Caki2 (cell line): Measurements from ENCODE around the gene IFT52. TPM values are rescaled to one million over a fixed set of nuclear protein-coding genes. Genes with fewer than 3 reads are reported as not detected.
"Not testable (repeated sequence)": the region's sequence is repeated elsewhere in the genome, so short reads cannot be mapped to it uniquely, and the experiment has no call there.

ENCODE experiments used
- DNase-seq: peaks from one replicate; pipeline ENCODE4 v3.0.0-alpha.2; 2015; ENCODE audit warnings: low read depth
- in situ Hi-C: cut with HindIII; loops from 2 replicates; pipeline ENCODE4 v1.10.0; 2016; ENCODE audit warnings: low sequenced_read_pairs, low pct_unique_long_range_greater_than_20kb, mixed read lengths
- total RNA-seq: library from RNA; depleted of rRNA; stranded (reverse); fragments of >200 nt; shearing (Covaris generic); gene quantifications from 2 replicates; pipeline ENCODE4 v1.2.3, GENCODE V29; 2014; ENCODE audit warnings: low replicate concordance

The IFT52 gene
- total RNA-seq, 1 experiment from 2014 or later, result 28.3 TPM

DNA sequence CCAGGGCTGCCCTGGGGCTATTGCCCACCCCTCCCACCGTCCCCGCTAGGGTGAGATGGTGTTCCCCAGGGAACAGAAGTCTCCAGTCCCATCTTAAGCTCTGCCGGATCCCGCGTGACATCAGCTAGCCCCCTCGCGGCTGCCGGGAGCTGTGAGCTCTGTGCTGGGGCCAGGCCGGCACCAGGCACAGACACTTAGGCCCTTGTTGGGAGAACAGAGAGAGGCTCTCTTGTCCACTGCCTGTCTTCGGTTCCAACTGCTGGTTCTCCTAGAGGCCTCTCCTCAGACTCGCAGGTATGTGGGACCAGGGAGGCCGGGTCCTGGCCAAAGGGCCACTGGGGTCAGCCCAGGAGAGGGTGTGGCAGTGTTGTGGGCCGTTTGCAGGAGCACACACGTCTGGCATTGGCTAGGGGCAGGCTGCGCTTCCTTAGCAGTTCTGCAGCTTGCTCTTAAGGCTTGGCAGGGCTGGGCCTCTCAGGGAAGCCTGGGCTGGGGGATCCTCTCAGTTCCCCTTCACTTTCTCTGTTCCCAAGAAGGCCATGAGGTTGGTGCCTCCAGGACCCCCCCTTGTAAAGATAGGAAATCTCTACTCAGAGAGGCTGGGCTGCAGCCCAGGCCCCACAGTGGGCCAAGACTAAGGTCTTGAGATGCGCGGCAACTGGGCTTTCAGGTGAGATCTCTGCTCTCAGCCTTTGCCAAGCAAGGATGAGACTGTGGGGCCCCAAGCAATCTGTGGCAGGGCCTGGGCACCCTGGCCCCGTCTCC lies 25.6 kb upstream of the IFT52 start:
- in situ Hi-C loops, result no loop called here

DNA sequence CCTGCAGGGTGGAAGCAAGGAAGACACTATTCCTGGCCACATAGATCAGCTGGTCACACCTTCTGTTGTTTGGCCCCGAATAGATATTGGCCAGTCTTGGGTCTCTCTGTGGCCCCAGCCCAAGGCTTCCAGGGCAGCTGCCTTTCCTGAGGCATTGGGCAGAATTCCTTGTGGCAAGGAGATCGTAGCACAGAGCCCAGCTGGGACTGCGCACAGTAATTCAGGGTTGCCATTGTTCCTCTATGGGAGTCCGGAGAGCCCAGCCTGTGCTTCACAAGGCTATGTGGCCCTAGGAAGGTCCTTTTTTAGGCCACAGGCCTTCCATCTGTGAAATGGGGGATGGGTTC lies 25.0 kb upstream of the IFT52 start:
- DNase-seq, result no peak
- in situ Hi-C loops, result no loop called here

More for the DNA sequence above, 25.6 kb upstream of the IFT52 start:
- DNase-seq, result no peak

DNA sequence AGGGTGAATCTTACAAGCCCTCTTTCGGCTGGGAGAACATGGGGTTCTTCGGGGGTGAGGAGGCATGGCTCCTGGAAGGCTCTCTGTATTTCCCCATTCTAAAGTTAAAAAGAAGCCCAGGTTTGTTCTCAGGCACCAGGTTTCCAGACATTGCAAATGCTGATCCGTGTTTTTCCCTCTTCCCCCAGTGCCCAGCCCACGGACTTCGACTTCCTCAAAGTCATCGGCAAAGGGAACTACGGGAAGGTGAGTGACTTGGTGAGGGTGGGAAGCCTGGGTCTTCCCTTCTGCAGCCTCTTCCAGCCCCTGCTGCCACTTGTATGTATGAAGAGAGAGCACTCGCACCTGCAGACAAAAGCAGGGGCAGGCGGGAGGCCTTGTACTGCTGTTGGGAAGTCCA lies 23.3 kb upstream of the IFT52 start:
- no peak for DNase-seq
- in situ Hi-C loops, result no loop called here

DNA sequence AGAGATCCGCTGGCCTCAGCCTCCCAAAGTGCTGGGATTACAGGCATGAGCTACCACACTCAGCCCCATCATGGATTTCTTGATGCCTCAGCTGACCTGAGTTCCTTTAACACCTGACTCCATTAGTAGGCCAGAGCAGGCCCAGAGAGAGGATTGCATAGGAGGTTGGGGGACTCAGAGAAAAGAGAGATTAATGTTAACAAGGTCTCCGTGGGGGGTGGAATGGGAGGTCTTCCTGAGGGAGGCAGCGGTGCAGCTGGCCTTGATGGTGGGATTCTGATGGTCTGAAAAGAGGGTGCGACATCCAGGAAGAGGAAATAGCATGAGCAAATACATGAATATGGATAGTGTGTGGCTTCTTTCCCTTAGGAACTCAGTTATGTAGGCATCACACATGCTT lies 22.0 kb upstream of the IFT52 start:
- in situ Hi-C loops, result no loop called here
- DNase-seq, result no peak

DNA sequence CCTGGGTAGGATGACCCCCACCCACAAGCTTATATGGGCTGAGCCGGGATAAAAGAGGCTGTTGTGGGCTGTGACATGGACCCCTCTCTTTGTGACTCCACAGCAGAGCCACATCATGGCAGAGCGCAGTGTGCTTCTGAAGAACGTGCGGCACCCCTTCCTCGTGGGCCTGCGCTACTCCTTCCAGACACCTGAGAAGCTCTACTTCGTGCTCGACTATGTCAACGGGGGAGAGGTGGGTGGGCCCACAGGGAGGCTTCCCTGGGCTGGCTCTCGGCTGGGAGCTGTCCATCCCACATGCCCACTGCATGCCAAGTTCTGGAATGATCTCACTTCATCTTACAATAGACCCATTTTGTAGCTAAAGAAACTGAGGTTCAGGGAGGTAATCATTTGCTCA lies 21.5 kb upstream of the IFT52 start:
- no peak for DNase-seq
- in situ Hi-C loops, result no loop called here

DNA sequence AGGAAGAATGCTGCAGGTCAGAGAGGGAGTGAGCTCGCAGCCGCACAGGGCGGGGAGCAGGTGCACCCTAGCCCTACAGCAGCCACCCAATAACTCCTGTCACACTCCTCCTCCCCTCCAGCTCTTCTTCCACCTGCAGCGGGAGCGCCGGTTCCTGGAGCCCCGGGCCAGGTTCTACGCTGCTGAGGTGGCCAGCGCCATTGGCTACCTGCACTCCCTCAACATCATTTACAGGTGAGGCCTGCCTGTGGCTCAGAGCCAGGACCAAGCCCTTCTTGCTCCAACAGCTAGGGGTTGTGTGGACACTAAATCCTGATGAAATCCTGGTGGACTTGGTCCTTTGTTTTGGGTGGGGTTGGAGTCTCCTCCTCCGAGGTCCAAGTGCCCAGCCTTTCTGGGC lies 20.2 kb upstream of the IFT52 start:
- in situ Hi-C loops, result no loop called here
- no peak for DNase-seq

DNA sequence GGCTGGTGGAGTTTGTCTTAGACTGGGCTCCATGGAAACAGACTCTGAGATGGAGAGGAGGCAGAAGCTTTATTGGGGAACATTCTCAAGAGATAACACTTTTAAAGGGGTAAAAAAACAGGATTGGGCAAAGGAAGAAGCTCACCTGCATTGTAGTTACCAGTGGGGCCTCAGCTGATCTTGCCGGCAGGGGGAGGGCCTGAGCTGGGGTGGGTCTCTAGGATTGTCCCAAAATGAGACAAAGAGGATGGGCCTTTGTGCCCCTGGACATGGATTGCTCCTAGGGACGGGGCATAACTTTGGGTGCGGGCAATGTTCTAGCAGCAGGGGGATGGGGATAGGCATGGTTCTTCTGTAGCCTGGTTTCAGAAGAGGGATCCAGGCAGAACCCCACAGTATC lies 19.4 kb upstream of the IFT52 start:
- in situ Hi-C loops, result no loop called here

DNA sequence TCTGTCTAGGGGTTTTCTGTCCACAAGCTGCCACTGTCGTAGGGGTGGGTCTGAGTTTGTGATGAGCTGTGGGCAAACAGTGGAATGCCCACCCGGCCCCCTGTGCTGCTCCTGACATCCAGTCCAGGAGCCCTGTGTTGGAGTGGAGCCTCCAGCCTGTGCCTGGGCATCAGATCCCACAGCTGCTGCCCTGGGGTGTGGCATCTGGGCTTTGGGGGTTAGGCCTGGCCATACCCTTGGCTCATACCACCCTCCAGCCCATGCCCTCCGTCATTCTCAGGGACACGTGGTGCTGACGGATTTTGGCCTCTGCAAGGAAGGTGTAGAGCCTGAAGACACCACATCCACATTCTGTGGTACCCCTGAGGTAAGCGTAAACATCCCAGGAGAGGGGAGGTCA lies 19.0 kb upstream of the IFT52 start:
- in situ Hi-C loops, result no loop called here
- DNase-seq, result no peak

More for the DNA sequence above, 19.4 kb upstream of the IFT52 start:
- DNase-seq, result no peak

DNA sequence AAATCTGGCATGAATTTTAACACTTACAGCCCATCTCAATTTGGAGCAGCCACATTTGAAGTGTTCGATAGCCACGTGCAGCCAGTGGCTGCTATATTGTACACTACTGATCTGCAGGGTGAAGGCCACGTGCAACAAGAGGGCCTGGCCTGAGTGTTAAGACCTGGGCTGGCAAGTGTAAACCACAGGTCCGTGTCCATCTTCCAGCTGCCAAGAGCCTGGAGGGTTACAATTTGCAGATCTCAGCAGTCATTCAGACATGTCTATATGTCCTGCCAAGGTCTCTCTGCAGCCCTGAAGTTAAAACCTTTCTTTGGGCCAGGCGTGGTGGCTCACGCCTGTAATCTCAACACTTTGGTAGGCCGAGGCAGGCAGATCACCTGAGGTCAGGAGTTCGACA lies 17.8 kb upstream of the IFT52 start:
- no peak for DNase-seq
- in situ Hi-C loops, result no loop called here

DNA sequence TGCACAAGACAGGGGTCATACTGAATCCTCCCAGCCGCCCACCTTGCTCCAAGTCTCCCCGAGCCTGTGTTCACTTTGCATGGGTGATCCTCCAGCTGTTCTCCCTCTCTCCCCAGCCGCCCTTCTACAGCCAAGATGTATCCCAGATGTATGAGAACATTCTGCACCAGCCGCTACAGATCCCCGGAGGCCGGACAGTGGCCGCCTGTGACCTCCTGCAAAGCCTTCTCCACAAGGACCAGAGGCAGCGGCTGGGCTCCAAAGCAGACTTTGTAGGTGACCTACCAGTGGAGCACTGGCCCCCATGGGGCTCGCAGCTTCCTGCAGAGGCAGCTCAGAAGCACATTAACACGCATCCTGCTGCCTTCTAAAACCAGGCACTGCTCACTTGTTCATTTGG lies 14.6 kb upstream of the IFT52 start:
- in situ Hi-C loops, result no loop called here
- DNase-seq, result no peak

DNA sequence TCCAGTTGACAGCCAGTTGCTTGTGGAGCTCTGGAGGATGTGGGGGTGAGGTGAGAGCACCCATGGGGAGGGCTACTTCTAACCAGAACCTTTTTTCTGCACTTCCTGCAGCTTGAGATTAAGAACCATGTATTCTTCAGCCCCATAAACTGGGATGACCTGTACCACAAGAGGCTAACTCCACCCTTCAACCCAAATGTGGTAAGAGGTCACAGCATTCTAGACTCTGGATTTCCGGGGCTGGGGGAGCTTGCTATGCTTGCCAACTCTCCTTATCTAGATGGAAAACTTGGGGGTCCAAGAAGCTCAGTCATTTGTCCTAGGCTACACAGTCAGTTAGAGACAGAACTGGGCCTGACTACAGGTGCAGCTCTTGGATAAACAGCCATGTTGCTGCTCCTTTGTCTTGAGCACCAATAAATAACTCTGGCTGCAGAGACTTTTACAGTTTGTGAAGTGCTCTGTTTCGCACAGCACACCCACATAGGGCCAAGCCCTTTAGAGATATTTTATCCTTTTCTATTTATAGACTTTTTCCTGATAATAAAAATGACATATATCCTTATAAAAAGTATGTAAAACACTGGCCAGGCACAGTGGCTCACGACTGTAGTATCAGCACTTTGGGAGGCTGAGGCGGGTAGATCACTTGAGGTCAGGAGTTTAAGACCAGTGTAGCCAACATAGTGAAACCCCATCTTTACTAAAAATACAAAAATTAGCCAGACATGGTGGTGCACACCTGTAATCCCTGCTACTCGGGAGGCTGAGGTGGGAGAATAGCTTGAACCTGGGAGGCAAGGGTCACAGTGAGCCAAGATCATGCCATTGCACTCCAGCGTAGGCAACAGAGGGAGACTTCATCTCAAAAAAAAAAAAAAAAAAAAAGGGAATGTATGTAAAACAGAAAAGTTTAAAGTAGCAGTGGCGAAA lies 10.6 kb upstream of the IFT52 start:
- in situ Hi-C loops, result no loop called here

DNA sequence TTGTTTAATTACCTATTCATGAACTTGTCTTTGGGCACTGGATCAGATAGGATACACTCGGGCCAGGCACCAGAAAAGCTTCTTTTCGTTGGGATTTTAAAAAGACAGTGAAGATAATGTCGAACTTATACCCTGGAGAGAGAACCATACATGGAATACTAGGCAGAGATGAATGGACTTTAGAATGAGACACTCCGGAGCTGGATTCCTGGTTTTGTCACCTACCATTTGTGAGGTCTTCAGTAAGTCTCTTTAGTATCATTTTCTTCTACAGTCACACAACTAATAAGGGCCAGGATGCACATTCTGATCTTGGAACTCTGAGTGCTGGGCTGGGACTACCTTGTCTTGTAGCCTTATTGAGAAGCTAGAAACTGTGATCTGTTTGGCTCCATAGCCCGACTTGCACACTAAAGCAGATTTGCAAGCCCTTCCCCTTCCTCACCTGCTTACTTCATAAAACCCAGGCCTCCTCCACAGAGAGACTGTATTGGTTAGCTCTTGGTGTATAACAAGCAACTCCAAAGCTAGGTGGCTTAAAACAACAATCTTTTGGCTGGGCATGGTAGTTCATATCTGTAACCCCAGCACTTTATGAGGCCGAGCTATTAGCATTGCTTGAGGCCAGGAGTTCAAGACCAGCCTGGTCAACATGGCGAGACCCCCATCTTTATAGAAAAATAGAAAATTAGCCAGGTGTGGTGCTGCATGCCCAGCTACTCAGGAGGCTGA lies 7.4 kb upstream of the IFT52 start:
- DNase-seq, result no peak
- in situ Hi-C loops, result no loop called here

More for the DNA sequence above, 10.6 kb upstream of the IFT52 start:
- DNase-seq, result no peak

DNA sequence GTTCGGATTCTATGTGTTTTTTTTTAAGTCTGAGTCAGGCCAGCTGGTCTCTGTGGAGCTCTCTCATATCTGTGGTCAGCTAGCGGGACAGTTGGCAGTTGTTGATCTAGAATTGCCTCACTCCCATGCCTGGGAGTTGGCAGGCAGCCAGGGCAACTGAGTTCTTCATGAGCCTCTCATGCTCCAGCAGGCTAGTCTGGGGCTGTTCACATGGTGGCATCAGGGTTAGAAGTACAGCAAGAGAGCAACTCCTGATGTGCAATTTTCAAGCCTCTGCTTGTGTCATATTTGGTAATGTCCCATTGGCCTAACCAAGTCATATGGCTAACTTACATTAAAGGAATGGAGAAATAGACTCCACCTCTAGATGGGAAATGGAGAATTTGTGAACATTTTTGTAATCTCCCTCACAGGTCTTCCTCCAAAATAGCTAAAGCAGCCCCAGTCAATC lies 6.7 kb upstream of the IFT52 start:
- in situ Hi-C loops, result no loop called here

DNA sequence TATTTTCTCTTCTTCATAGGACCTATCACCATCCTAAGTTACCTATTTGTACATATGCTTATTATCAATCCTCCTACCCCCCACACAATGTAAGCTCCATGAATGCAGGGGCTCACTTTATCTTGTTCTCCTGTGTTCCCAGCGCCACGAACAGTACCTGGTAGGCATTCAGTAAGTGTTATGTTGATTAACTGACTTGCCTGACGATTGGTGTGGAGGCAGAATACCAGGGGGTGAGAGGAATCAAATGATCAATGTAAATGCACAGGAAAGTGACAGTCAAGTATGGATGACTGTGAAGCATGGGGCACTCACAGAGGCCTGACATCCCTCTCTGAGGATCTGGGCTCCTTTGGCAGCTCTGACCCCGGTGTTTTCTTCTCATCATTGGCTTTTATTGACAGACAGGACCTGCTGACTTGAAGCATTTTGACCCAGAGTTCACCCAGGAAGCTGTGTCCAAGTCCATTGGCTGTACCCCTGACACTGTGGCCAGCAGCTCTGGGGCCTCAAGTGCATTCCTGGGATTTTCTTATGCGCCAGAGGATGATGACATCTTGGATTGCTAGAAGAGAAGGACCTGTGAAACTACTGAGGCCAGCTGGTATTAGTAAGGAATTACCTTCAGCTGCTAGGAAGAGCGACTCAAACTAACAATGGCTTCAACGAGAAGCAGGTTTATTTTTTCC lies 6.1 kb upstream of the IFT52 start:
- peak; percentile 47 for DNase-seq
- in situ Hi-C loops, result no loop called here

More for the DNA sequence above, 6.7 kb upstream of the IFT52 start:
- peak; percentile 81 for DNase-seq

DNA sequence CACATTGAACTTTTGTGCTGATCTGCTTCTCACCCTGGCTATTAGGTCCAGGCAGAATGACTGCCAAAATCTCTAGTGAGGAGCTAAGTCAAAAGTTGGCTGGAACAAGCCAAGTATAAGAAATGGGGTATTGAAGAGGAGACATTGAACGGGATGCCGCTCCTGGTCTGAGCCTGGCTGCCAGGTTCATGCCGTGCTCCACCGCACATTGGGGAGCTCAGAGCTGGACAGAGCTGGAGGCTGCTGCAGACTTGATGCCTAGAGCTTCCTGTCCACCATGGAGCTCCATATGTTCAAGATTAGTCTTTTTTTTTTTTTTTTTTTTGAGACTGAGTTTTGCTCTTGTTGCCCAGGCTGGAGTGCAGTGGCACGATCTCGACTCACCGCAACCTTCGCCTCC lies 4.1 kb upstream of the IFT52 start:
- DNase-seq, result no peak
- in situ Hi-C loops, result no loop called here

DNA sequence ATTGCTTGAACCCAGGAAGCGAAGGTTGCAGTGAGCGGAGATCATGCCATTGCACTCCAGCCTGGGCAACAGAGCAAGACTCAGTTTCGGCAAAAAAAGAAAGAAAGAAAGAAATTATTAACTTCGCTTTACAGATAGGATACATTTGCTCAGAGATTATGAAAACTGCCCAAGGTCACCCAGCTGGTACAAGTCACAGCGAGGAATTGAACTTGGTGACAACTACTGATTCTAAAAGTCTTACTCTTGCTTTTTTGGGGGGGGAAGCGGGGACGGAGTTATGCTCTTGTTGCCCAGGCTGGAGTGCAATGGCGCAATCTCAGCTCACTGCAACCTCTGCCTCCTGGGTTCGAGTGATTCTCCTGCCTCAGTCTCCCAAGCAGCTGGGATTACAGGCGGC lies 2.2 kb upstream of the IFT52 start:
- DNase-seq, in situ Hi-C loops: not testable (repeated sequence)

DNA sequence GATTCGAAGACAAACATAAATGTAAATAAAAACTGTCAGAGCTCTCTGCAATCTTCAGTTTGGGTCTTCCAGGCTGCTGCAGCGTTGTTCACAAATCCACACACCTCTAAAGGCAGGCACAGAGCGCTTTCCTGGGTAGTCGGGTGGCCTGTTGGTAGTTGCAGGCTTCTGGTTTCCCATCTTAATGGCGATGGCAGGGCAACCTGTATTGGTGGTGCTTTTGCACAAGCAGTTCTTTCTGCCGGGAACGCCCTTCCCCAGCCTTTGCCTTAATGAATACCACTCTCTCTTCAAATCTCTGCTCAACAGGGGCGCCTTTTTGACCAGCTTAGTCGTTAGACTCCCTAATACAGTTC lies 723 bp upstream of the IFT52 start:
- DNase-seq, result no peak
- in situ Hi-C loops, result no loop called here

DNA sequence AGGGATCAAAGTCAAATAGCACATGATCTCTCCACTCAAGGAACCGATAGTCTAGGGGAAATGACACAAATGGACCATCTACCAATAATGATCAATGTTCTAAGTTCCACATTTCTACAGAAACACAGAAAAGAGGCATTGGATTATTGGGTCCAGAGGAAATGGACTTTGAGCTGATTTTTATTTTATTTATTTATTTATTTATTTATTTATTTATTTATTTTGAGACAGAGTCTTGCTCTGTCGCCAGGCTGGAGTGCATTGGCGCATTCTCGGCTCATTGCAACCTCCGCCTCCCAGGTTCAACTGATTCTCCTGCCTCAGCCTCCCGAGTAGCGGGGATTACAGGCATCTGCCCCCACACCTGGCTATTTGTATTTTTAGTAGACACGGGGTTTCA lies 11.2 kb downstream of the IFT52 start:
- in situ Hi-C loops, DNase-seq: not testable (repeated sequence)
